GM04504 (cell line): ENCODE data around the gene TSGA10IP.

ENCODE experiments used
- DNase-seq: peaks from one replicate; pipeline ENCODE4 v3.0.0-alpha.2; 2012; ENCODE audit warnings: low read depth

Gene TSGA10IP

GRCh38 chr11:65945430-65945911, at the start of gene TSGA10IP:
Gene TSGA10IP (plus strand): TSS chr11:65945480. CDS start chr11:65945676, 196 bp downstream.
- no peak for DNase-seq

- no peak for DNase-seq
Measured at GRCh38 chr11:65895482-65895981, 49.7 kb upstream of the TSGA10IP start.

GRCh38 chr11:65896034-65896999, 49.0 kb upstream of the TSGA10IP start:
- no peak for DNase-seq

GRCh38 chr11:65897020-65897471, 48.2 kb upstream of the TSGA10IP start:
- no peak for DNase-seq

- no peak for DNase-seq
Measured at GRCh38 chr11:65898656-65899355, 46.5 kb upstream of the TSGA10IP start.

GRCh38 chr11:65899356-65900124, 45.7 kb upstream of the TSGA10IP start:
- DNase-seq = peak; percentile 74

- peak; percentile 94 for DNase-seq
Measured at GRCh38 chr11:65900125-65900898, 45.0 kb upstream of the TSGA10IP start, which contains the start of gene FOSL1. Gene FOSL1 (minus strand): TSS chr11:65900388. CDS start chr11:65900339, 49 bp downstream.

- no peak for DNase-seq
Measured at GRCh38 chr11:65900899-65901180, 44.4 kb upstream of the TSGA10IP start.

- peak; percentile 84 for DNase-seq
Measured at GRCh38 chr11:65903068-65903481, 42.2 kb upstream of the TSGA10IP start.

GRCh38 chr11:65903715-65904114, 41.6 kb upstream of the TSGA10IP start:
- no peak for DNase-seq

- no peak for DNase-seq
Measured at GRCh38 chr11:65906602-65907001, 38.7 kb upstream of the TSGA10IP start.

GRCh38 chr11:65907878-65908277, 37.4 kb upstream of the TSGA10IP start:
- DNase-seq = no peak

GRCh38 chr11:65911682-65912568, 33.4 kb upstream of the TSGA10IP start:
- peak; percentile 83 for DNase-seq

- no peak for DNase-seq
Measured at GRCh38 chr11:65912845-65913244, 32.4 kb upstream of the TSGA10IP start.

- DNase-seq = no peak
Measured at GRCh38 chr11:65915101-65915820, 30.0 kb upstream of the TSGA10IP start.

GRCh38 chr11:65915821-65916251, 29.4 kb upstream of the TSGA10IP start:
- DNase-seq = peak; percentile 98

- DNase-seq = no peak
Measured at GRCh38 chr11:65916391-65916790, 28.9 kb upstream of the TSGA10IP start.

- DNase-seq = no peak
Measured at GRCh38 chr11:65917077-65917433, 28.2 kb upstream of the TSGA10IP start.

- DNase-seq = no peak
Measured at GRCh38 chr11:65917434-65918210, 27.7 kb upstream of the TSGA10IP start.
